Limb (tissue), 2 donors: ENCODE results near the gene BACE1-AS.
"Not testable (repeated sequence)": the region's sequence is repeated elsewhere in the genome, so short reads cannot be mapped to it uniquely, and the experiment has no call there.

Source experiments
- DNase-seq, 2 donors: peaks; one replicate each; pipeline ENCODE4 v3.0.0-alpha.2; 2016; ENCODE audit errors: extremely low spot score in 2 of 2

Gene BACE1-AS

DNA sequence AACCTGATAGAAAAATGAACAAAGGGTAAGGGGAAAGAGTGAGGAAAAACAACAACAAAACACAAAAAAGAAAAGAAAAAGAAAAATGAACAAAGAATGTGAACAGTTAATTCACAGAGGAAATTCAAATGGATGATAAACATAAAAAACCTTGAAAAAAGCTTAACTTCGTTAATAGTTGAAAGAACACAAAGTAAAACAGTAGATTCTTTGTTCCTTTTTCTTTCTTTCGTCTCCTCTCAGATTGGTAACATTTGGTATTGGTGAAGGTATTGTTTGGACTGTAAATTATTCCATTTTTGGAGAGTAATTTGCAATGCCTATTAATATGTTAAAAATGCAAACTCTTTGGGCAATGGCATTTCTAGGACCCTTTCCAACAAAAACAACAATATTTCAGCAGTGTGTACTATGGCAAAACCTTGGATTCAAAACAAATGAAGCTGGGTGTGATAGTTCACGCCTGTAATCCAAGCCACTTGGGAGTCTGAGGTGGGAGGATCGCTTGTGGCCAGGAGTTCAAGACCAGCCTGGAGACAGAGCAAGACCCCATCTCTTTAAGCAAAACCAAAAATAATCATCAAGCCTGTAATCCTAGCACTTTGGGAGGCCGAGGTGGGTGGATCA lies 28.2 kb downstream of the BACE1-AS start:
- no peak for DNase-seq

DNA sequence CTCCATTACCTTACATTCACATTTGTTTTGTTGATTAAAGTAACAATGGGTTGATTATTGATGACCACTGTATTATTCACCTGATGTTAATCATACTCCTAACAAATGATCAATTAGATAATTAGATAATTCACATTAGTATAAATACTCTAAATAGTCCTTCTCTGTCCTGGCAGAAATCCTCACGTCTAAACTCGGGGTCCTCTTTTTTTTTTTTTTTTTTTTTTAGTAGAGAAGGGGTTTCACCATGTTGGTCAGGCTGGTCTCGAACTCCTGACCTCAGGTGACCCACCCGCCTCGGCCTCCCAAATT lies 36.1 kb downstream of the BACE1-AS start:
- not testable (repeated sequence) for DNase-seq

- peak; percentile 95 to 96 for DNase-seq
Observed at GRCh38 chr11:117327567-117328374, 36.6 kb downstream of the BACE1-AS start, which contains the start of gene CEP164. TSS of gene CEP164 (plus strand) at chr11:117327854. CDS start at chr11:117338587, 10,733 bp downstream.

DNA sequence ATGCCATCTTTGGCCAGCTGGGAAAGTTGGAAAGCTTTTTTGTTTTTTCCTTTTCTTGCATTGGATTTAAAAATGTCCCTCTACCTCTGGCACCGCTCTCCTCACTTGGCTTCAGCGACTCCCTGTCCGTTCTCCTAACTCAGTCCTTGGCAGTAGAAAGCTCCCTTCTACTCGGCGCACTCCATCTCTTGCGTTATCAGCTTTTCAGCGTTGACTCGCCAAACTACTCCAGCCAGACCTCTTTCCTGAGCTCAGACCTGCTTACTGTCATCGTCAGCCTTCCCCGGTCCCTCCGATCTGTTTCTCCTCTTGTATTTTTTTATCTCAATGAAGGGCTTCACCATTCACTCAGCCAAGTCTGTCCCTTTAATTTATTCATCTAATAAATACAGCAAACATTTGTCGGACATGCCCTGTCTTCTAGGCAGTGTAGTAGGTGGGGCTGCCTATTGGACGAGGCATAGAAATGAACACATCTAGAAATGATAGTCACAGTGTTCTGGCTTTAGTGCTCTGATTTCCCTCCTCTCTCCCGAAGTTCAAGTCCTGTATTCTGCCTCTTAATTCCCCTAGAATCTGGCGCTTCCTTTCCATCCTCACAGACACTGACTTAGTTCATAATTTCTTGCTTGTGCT lies 37.3 kb downstream of the BACE1-AS start:
- DNase-seq = peak in 1 of 2 donors; percentile 33

- DNase-seq = no peak
Observed at GRCh38 chr11:117332843-117333242, 41.7 kb downstream of the BACE1-AS start.

GRCh38 chr11:117333917-117334316 lies 42.8 kb downstream of the BACE1-AS start:
- no peak for DNase-seq

DNA sequence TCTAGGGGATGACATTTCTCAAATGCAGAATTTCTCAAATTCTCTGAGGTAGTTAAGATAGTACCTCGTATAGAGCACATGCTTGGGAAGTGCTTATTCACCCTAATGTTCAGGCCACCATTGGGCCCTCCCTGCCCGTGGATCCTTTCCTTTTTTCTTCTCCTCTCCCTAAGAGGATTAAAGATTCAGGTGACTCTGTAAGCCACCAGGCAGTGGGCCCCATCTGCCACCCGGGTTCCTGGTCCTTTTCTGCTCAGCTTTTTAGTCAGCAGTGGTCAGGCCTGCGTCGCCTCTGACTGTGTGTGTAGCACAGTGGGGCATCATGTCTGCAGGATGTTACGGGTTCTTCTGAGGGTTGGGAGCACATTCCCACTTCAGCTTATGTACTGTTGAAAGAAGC lies 43.8 kb downstream of the BACE1-AS start:
- no peak for DNase-seq

- DNase-seq = no peak
Observed at GRCh38 chr11:117335399-117335798, 44.3 kb downstream of the BACE1-AS start.

DNA sequence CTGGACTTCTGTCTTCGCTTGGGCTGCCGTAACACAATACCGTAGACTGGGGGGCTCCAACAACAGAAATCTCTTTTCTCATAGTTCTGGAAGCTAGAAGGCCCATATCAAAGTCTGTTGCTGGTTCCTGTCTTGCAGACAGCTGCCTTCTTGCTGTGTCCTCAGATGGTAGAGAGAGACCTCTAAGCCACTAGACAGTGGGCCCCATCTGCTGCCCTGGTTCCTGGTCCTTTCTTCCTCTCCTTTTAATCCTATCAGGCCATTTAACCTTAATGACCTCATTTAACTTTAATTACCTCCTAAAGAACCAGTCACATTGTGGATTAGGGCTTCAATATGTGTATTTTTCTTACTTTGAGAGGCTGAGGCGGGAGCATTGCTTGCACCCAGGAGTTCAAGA lies 45.9 kb downstream of the BACE1-AS start:
- DNase-seq = no peak
